Frontal cortex (tissue), 4 donors: ENCODE data around the gene SYT14. TPM values are rescaled to one million over a fixed set of nuclear protein-coding genes. Genes with fewer than 3 reads are reported as not detected.
A peak's percentile ranks its signal among the peaks of the same experiment; 100 is the strongest.
"Not testable (repeated sequence)": the region's sequence is repeated elsewhere in the genome, so short reads cannot be mapped to it uniquely, and the experiment has no call there.

Experiments
- DNase-seq, 2 donors: peaks; one replicate each; pipeline ENCODE4 v3.0.0; 2012; ENCODE audit warnings: low spot score in 2 of 2
- FAIRE-seq: peaks from 2 replicates; lab custom pipeline; 2012; peaks lifted over from hg19 to GRCh38; lab: Jason Lieb, UNC
- total RNA-seq: library from RNA; depleted of rRNA; stranded (reverse); fragments of >200 nt; gene quantifications from one replicate; pipeline ENCODE4 v1.2.3, GENCODE V29; 2014
- donor health status: control.
- donor health status: control.
- donor health status: control.

Gene SYT14
- 51.4 TPM for total RNA-seq

DNA sequence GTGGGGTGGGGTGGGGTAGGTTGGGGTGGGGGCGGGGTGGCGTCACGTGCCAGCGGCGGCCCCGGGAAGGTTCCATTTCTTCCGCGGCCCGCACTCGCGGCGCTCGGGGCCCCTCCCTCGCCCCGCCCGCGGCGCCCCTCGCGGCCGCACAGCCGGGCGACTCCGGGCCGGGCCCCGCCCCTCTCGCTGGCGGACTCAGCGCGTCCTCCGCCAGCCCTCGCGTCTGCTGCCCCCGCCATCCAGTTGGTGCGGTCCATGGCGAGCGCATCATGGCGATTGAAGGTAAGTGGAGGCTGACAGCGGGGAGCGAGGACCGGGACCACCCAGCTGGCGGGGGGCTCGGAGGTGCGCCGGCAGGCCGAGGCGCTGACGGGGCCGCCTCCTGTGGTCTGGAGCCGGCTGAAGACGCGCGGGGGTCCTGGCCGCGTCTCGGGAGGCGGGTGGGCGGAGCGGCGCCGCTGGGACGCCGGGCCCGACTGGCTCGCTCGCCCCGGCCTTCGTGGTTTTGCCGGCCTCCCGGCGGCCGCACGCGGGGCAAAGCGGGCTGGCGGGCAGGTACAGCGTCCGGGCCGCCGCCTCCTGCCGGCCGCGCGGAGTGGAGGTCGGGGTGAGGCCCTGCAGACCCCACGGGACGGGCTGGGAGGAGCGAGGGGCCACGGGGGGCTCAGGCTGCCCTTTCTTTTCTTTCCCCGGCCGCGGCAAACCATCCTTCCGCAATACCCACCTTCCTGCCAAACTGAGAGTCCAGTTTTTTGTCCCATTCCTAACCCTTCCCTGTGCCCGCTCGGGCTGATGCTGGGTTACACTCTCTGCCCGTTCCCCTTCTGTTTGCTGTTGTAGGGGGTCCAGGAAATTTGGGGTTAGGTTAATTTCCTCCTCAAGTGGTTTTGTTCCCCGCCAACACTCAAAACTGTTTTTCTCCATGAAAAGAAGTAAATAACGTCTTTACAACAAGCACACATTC, at the start of gene SYT14:
SYT14 (plus strand) TSS at position 222 of the 964 bp plus-strand sequence; CDS start at position 270, 48 bp downstream.
- FAIRE-seq, result no peak
- DNase-seq, result peak; percentile 69 to 74

DNA sequence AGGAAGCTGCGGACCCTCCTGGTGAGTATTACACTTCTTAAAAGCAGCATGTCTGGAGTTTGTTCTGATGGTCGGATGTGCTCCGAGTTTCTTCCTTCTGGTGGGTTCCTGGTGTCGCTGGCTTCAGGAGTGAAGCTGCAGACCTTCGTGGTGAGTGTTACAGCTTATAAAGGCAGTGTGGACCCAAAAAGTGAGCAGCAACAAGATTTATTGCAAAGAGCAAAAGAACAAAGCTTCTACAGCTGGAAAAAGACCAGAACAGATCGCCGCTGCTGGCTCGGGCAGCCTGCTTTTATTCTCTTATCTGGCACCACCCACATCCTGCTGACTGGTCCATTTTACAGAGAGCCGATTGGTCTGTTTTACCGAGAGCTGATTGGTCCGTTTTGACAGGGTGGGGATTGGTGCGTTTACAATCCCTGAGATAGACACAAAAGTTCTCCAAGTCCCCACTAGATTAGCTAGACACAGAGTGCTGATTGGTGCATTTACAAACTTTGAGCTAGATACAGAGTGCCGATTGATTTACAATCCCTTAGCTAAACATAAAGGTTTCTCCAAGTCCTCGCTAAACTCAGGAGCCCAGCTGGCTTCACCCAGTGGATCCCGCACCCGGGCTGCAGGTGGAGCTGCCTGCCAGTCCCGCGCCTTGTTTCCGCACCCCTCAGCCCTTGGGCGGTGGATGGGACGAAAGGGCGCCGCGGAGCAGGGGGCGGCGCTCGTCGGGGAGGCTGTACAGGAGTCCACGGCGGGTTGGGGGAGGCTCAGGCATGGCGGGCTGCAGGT, 49.5 kb upstream of the SYT14 start:
- FAIRE-seq, DNase-seq: not testable (repeated sequence)

- DNase-seq, result no peak
- FAIRE-seq, result no peak
Observed at GRCh38 chr1:209889077-209889418, 49.0 kb upstream of the SYT14 start.

DNA sequence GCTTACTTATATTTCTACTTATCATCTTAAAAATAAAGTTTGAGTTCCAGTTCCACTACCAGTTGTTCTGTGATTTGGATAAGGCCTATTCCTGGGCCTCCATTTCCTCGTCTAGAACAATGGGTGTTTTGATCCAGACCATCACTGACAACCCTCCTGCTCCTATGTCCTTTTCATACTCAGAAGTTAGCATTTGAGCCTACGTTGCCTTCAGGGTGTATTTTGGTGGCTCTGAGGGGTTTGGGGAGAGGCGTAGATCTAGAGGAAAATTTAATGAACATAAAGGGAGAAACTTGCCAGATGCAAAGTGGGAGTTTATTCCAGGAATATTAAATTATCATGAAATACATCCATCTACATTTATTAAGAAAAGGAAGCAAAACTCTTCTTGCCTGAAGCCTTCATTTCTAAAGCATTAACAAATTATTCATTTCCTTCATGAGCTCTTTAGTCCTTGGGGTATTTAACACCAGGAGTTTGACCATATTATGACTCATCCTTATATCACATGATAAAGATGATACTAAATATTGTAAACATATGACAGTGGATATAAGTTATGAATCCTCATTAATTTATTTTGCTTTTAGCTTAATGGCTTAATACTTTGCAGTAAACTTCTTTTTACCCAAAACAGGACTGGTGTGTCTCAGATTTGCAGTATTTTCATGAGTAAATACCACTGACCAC, 47.2 kb upstream of the SYT14 start:
- FAIRE-seq, result no peak
- no peak for DNase-seq

DNA sequence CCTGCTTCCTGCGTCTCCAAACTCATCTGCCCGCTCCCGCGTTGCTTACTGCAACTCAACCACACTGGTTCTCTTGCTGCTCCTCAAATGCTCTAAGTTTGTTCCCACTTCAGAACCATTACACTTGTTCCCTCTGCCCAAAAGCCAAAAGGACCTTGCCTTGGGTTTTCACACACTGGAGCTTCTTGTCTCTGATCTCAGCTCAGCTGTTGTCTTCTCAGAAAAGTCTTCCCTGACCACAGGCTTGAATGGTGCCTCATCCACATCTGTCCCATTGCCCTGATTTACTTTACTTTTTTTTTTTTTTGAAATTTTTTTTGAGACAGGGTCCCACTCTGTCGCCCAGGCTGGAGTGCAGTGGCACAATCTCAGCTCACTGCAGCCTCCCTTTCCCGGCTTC, 44.3 kb upstream of the SYT14 start:
- DNase-seq, result no peak
- no peak for FAIRE-seq

DNA sequence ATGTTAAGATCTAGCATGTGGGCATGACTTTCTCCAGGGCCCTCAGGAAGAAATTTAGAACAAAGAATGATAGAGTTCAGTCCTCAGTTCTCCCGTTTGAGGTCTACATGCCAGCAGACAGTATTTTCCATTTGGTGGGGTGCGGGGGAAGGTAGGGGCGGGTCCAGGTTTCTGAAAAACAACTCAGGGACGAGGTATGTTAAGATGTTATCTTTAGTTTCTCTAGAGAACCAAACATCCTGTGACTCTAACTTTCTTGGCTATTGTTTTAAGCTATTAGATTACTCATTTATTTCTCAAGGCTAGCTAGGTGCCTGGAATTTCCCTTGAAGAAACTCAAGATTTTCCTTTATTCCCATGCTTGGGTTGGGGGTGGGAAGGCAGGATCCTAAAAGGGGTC, 42.3 kb upstream of the SYT14 start:
- FAIRE-seq (no peak), DNase-seq (no peak)

DNA sequence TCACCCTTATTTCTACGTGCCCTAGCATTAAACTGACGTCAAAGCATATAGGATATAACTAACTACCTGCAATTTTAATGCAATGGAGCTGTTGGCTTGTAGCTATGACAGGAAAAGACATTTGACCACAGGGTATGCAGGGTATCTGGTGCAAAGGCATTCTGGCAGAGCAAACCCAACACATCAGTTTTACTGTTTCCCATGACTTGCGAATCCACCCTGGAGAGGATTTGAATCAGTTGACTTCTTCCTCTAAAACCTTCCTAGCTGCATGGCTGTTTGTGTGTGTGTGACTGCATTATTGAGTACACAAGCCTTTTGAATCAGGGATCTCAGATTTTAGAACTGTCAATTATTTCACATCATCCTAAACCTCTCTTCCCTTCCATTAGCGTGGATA, 41.7 kb upstream of the SYT14 start:
- DNase-seq (no peak), FAIRE-seq (no peak)

- FAIRE-seq, DNase-seq: not testable (repeated sequence)
Observed at GRCh38 chr1:209898271-209898670, 39.7 kb upstream of the SYT14 start.

- not testable (repeated sequence) for DNase-seq, FAIRE-seq
Observed at GRCh38 chr1:209898851-209899250, 39.2 kb upstream of the SYT14 start.

DNA sequence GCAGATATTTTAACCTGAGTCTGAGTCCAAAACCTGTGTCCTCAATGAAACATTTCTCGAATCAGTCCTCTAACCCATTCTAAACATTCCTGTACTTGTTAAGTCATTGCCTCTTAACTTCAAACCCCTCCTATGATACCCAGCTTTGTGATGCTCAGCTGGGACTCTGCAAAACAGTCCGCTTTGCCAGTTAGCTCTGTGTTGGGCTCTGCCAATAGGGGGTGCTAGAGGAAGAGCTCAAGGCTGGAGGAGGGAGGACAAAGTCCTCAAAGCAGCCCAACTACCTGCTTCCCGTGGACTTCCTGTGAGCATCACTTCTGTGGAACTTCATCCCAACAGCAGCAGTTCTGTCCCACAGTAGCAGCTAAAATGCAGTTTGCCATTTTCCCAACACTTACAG, 38.1 kb upstream of the SYT14 start:
- no peak for FAIRE-seq
- peak in 1 of 2 donors; percentile 6 for DNase-seq

DNA sequence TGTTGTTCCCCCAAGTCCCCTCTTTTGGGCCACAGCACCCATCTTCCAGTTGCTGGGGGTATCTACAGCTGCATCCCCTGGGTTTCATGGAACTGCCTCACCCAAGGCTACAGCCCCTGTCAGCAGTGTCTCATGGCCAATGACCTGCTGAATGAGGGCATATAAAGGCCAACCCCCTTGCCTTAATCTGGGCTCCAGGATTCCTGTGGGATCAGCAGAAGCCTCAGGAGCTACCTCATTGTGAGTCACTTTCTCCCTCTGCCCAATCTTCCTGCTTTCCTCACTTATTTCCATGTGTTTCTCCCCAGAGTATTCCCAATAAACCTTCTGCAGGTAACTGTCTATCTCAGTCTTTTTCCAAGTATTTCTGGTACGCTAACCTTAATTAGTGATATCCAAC, 37.3 kb upstream of the SYT14 start:
- FAIRE-seq (no peak), DNase-seq (peak in 1 of 2 donors; percentile 1)

- no peak for FAIRE-seq
- peak in 1 of 2 donors; percentile 1 for DNase-seq
Observed at GRCh38 chr1:209901211-209901610, 36.8 kb upstream of the SYT14 start.

GRCh38 chr1:209904774-209905173, 33.2 kb upstream of the SYT14 start:
- DNase-seq, FAIRE-seq: not testable (repeated sequence)

GRCh38 chr1:209911746-209912145, 26.3 kb upstream of the SYT14 start:
- DNase-seq (no peak), FAIRE-seq (no peak)

DNA sequence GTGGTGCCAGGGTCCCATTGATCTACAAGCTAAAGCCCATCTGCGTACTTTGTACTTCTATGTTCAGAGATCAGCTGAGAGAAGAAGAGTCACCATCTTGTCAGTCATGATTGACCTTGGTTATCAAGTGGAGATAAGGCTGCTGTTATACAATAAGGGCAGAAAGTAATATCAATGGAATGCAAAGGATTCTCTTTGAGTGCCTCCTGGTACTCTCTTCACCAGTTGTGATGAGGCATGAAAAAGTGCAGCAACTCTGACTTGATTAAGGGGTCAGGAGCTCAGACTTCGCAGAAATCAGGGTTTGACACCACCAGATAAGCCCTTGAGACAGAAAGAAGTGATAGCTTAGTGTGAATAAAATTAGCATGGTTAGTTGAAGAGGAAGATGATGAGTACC, 25.7 kb upstream of the SYT14 start:
- DNase-seq (no peak), FAIRE-seq (no peak)

- FAIRE-seq, DNase-seq: not testable (repeated sequence)
Observed at GRCh38 chr1:209919637-209920036, 18.4 kb upstream of the SYT14 start.

DNA sequence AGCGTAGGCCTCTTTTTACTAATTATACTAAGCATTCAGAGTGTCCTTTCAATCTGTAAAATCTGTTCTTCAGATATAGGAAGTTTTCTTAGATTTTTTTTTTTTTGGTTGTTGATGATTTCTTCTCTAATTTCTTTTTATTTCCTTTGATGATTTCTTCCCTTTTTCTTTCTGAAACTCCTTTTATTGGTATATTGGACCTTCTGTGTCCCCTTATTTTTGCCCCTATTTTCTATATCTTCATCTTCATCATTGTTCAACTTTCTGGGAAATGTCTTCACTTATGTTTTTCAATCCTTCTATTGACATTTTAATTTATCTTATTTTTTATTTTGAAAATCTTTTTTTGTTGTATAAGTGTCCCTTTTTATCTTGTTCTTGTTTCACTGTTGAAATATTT, 17.2 kb upstream of the SYT14 start:
- FAIRE-seq (no peak), DNase-seq (no peak)

DNA sequence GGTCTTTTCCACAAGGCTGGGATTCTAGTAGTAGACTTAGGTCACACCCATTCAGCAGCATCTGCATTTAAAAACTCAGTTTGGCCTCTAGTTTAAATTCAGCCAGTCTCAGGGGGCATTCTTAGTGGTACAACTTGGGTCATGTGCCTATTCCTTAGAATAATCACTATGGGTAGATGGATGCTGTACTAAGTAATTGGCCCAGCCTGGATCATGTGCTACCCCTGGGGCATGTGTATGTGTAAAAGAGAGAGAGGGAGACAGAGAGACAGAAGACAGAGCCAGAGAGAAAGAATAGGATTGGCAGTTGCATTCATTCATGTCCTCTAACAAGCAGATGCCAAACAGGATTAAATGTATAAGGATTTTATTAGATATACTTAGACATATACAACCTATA, 13.6 kb upstream of the SYT14 start:
- FAIRE-seq (no peak), DNase-seq (no peak)

DNA sequence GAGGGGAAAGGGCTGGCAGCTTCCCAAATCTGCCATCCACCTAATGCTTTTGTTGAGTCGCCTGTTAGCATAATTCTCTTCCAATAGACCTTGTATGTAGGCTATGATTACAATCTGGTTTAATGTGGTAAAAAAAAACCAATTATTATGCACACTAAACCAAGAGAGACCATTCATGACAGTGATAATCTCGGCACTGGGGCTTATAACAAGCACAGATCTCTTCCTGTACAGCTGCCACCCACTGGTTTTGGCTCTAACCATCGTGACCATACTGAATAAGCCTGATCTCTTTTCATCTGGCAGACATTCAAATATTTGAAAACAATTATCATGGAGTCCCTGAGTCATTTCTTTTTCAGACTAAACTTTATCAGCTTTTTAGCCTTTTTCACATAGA, 12.0 kb upstream of the SYT14 start:
- DNase-seq, result no peak
- no peak for FAIRE-seq

DNA sequence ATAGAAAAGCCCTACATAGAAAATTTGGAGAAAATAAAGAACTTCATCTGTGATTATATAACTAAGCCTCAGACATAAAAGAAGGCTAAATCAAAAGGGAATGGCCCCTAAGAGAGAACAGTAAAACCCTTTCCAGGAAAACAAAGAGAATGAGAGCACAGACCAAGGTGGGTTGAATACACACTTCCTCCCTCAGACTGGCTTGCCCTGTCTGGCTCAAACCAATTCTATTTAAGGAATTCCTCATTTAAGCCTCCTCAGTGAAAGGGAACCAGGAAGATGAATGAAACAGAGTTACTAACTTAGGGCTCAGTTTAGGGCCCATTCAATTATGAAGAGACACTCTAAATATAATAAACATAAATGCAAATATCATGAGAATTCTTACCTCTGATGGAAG, 10.6 kb upstream of the SYT14 start:
- FAIRE-seq (no peak), DNase-seq (no peak)
